Kidney (tissue), 14 donors: ENCODE data around the gene SCN1B. TPM values are rescaled to one million over a fixed set of nuclear protein-coding genes. Genes with fewer than 3 reads are reported as not detected.
A peak's percentile ranks its signal among the peaks of the same experiment; 100 is the strongest.

Experiments
- DNase-seq, 5 donors: peaks; one replicate each; pipeline ENCODE4 v3.0.0-alpha.2; 2013 to 2020
- FAIRE-seq: peaks from 2 replicates; lab custom pipeline; 2012; peaks lifted over from hg19 to GRCh38; lab: Jason Lieb, UNC
- H3K27ac ChIP-seq, 2 donors: one replicate each; pipeline ENCODE4 v1.7.0; 2013; ENCODE audit warnings: low read depth in 2 of 2, low read length in 2 of 2, inconsistent platforms in 1 of 2
- H3K27me3 ChIP-seq: one replicate; pipeline ENCODE4 v1.7.1; 2013; ENCODE audit warnings: low read length, inconsistent platforms; ENCODE audit not compliant: control insufficient read depth, insufficient read depth
- H3K36me3 ChIP-seq, 3 donors: one replicate each; pipeline versions ENCODE4 v1.7.0 to v1.7.1; 2013; ENCODE audit warnings: low read length in 3 of 3, control low read depth in 1 of 3, inconsistent platforms in 1 of 3; ENCODE audit not compliant: insufficient read depth in 3 of 3, control insufficient read depth in 2 of 3
- H3K4me1 ChIP-seq, 3 donors: one replicate each; pipeline versions ENCODE4 v1.7.0 to v1.7.1; 2013; ENCODE audit warnings: low read length in 3 of 3, inconsistent platforms in 1 of 3, low read depth in 1 of 3; ENCODE audit not compliant: control insufficient read depth in 2 of 3, insufficient read depth in 2 of 3
- H3K4me3 ChIP-seq, 3 donors: one replicate each; pipeline versions ENCODE4 v1.7.0 to v1.8.1; 2013; ENCODE audit warnings: low read length in 3 of 3, control low read depth in 1 of 3, inconsistent platforms in 1 of 3
- H3K9ac ChIP-seq, 3 donors: one replicate each; pipeline versions ENCODE4 v1.7.0 to v1.7.1; 2013; ENCODE audit warnings: low read length in 3 of 3, control low read depth in 1 of 3, inconsistent platforms in 1 of 3
- H3K9me3 ChIP-seq, 3 donors: one replicate each; pipeline versions ENCODE4 v1.7.0 to v1.7.1; 2013; ENCODE audit warnings: low read length in 3 of 3, control low read depth in 1 of 3, inconsistent platforms in 1 of 3; ENCODE audit not compliant: control insufficient read depth in 2 of 3, insufficient read depth in 1 of 3
- CTCF ChIP-seq: IDR thresholded peaks from 3 replicates; pipeline ENCODE4 v1.5.1; 2012; ENCODE audit warnings: mild to moderate bottlenecking, moderate library complexity, borderline replicate concordance; ENCODE audit not compliant: insufficient read depth; ENCODE audit errors: extremely low read depth
- intact Hi-C: fragments of 100-400 bp; cut with DNase I; formaldehyde crosslinking; loops from one replicate; pipeline ENCODE4 v1.11.1; 2022
- polyA plus RNA-seq: library from polyadenylated mRNA; stranded (reverse); fragments of 350-450 nt; fragmentation: Illumina TruSeq; extraction: RNeasy Lipid Tissue Mini Kit (QIAGEN cat#74804); gene quantifications from one replicate; pipeline ENCODE4 v1.2.3, GENCODE V29; 2014; ENCODE audit warnings: low read depth, low replicate concordance; ENCODE audit not compliant: insufficient read depth
- total RNA-seq: library from RNA; stranded (reverse); fragmentation: NEBNext Ultra II Directional; extraction: Animal tissue kit (Norgen Biotek cat#: 25700); gene quantifications from one replicate; pipeline ENCODE4 v1.2.1, GENCODE V29; 2021
- donor health status: control.
- donor health status: control.
- donor health status: control.
- donor health status: control.
- donor health status: control.
- donor health status: DM: yes; HTN: yes; CAD: no.
- donor health status: Normal renal cell carcinoma (clear cell type).

Gene SCN1B
- total and polyA plus RNA-seq, 2 donors from 2014 or later = 9.6 to 24.1 TPM

DNA sequence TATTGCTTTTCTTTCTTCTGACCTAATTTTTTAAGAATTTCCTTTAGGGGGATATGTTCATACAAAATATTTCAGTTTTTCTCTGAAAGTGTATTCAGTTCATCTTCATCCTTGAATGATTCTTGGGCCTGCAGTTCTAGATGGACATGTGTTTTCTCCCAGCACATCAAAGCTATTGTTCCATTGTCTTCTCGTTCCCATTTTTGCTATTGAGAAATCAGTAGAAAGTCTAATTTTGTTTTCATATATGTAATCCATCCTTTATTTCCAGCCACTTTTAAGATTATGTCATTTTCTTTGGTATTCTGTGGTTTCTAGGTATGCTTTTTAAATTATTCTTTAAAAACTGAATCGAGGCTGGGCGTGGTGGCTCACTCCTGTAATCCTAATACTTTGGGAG, 46.0 kb upstream of the SCN1B start:
- no peak for FAIRE-seq
- no peak overlapping the region for H3K9ac ChIP-seq
- H3K27ac ChIP-seq = no peak overlapping the region
- intact Hi-C loops = no loop called here
- H3K27me3 ChIP-seq = no peaks in the 10 kb centered on the region
- no peak for DNase-seq
- no peak for TF ChIP-seq CTCF
- no peak overlapping the region for H3K4me3 ChIP-seq
- no peaks in the 10 kb centered on the region for H3K4me1 ChIP-seq
- H3K36me3 ChIP-seq = no peaks in the 10 kb centered on the region
- H3K9me3 ChIP-seq = no peaks in the 10 kb centered on the region

DNA sequence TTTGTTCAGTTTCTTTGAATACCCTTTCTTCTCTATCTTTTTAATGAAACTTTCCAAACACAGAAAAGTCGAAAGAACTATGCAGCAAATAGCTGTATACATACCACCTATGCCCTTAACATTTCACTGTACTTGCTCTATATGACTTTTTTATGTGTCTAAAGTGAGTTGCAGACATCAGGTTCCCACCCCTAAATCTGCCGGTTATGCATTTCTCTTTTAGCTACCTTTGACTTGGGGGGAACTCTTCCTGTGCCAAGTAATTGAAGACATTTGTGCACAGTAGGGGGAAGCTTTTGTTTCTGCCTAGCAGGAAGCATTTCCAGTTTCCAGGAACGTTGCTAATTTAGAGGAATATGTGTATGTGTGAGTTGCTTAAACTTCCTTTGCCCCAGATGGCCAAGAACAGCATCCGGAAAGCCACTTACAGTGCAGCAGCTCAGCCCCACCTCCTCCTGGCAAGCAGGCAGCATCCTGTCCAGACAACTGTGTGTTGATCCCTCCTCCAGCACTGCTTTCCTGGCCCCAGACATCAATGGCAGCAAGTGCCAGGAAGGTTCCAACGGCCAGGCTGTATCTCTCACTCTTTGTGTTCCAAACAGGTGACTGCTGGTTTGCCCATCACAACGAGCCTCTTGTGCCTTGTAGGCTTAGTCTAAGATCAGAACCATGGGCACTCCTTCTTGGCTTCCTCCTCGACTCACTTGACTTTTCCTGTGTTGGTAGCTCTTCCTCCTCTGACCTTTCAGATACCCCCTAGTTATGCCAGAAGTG, 44.8 kb upstream of the SCN1B start:
- H3K36me3 ChIP-seq = no peaks in the 10 kb centered on the region
- intact Hi-C loops = no loop called here
- no peaks in the 10 kb centered on the region for H3K4me1 ChIP-seq
- FAIRE-seq (no peak), DNase-seq (peak in 4 of 5 donors; percentile 28 to 76 (median 54))
- TF ChIP-seq CTCF = no peak
- H3K9me3 ChIP-seq = no peaks in the 10 kb centered on the region
- H3K4me3 ChIP-seq = no peak overlapping the region
- H3K27me3 ChIP-seq = no peaks in the 10 kb centered on the region
- H3K9ac ChIP-seq = no peak overlapping the region
- H3K27ac ChIP-seq = peak overlapping the region; percentile 45 to 49

DNA sequence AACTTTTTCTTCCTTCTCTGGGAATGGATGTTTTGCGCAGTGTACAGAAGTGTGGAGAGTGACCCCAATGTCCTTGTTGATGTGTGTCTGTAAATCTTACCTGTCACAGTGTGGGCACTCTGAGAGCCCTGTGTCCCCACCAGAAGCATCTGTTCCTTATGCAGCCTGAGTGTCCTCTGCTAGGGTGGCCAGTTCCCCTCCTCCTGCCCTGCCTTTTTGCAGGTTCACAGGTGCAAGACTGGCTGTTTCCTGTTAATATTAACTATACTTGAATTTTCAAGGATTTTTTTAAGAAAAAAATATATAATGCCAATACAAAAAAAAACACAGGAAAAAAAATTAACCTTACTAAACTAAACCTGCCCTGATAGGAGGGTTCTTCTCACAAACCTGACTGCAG, 42.2 kb upstream of the SCN1B start:
- Histone ChIP-seq H3K27ac (no peak overlapping the region), H3K27me3 (no peaks in the 10 kb centered on the region), H3K9me3 (no peaks in the 10 kb centered on the region), H3K9ac (no peak overlapping the region), H3K36me3 (no peaks in the 10 kb centered on the region), H3K4me3 (no peak overlapping the region), H3K4me1 (no peaks in the 10 kb centered on the region)
- intact Hi-C loops = no loop called here
- FAIRE-seq (no peak), DNase-seq (peak in 1 of 5 donors; percentile 1)
- no peak for TF ChIP-seq CTCF

- Histone ChIP-seq H3K4me1 (peaks cover 0 to 4% (median under 1%) of the 10 kb centered on the region in 3 donors), H3K9ac (no peak overlapping the region), H3K27ac (no peak overlapping the region), H3K9me3 (no peaks in the 10 kb centered on the region), H3K27me3 (no peaks in the 10 kb centered on the region), H3K36me3 (no peaks in the 10 kb centered on the region), H3K4me3 (no peak overlapping the region)
- TF ChIP-seq CTCF = no peak
- intact Hi-C loops = no loop called here
- DNase-seq (peak in 1 of 5 donors; percentile 1), FAIRE-seq (no peak)
Measured at GRCh38 chr19:34989298-34989697, 41.0 kb upstream of the SCN1B start.
